ENCODE results near the gene ANKRD31. TPM values are rescaled to one million over a fixed set of nuclear protein-coding genes. Genes with fewer than 3 reads are reported as not detected.

Gene ANKRD31
- total and polyA plus RNA-seq, 7 experiments from 2014 or later = 0.22 to 1.6 (median 0.59) TPM

DNA sequence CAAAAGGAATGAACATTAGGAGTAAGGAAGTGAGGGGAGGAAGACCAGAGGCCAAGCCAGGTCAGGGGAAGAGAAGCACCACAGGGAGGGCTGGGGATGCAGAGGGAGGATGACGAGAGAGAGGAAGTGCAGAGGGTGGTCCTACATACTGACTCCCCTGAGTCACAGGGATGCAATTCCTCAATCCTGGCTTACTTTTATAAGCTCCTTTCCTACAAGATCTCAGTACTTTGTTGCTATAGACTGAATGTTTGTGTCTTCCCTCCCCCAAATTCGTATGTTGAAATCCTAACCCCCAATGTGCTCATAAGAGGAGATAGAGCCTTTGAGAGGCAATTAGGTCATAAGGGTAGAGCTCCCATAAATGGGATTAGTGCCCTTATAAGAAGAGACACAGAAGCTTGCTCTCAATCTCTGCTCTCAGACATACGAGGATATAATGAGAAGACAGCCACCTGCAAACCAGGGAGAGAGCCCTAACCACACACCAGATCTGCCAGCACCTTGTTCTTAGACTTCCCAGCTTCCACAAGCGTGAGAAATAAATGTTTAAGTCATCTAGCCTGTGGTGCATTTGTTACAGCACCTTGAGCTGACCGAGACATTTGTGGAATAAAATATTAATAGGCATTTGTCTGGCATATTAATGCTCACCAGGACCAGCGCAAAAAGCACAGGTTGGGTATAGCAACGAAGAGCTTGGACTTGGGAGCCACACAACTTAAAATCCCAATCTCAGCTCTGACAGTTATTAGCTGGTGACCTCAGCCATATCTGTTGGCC, 217.7 kb downstream of the ANKRD31 start:
- no peaks in the 10 kb centered on the region for H3K9me3 ChIP-seq (ENCODE audit: control insufficient read depth in 2 of 3, low read length in 3 of 3)
- H3K27me3 ChIP-seq (ENCODE audit: control insufficient read depth in 2 of 2, insufficient read depth in 2 of 2, low read length in 2 of 2) = no peaks in the 10 kb centered on the region
- peaks cover 7 to 8% of the 10 kb centered on the region in 2 donors for H3K4me1 ChIP-seq (ENCODE audit: control insufficient read depth in 2 of 2, insufficient read depth in 2 of 2, low read length in 2 of 2)
- no peak for DNase-seq
- POLR2A ChIA-PET = interaction anchor here (1.5 kb wide), 1 partner anchor 31 kb away, joined by 6 read pairs; no protein-coding TSS in a partner anchor
- no peak overlapping the region for H3K4me3 ChIP-seq (ENCODE audit: low read length)
- Mint-ChIP-seq H3K4me1 (peaks cover 9 to 21% (median 16%) of the 10 kb centered on the region in 7 donors), H3K36me3 (no peaks in the 10 kb centered on the region), H3K27ac (peak overlapping the region in 1 of 9 donors; percentile 77), H3K27me3 (no peaks in the 10 kb centered on the region), H3K4me3 (no peak overlapping the region), H3K9me3 (no peaks in the 10 kb centered on the region)
- no peak for ATAC-seq
- H3K36me3 ChIP-seq (ENCODE audit: control insufficient read depth in 2 of 3, insufficient read depth in 3 of 3, low read length in 3 of 3) = no peaks in the 10 kb centered on the region
- no peak overlapping the region for H3K27ac ChIP-seq (ENCODE audit: low read depth, low read length)
- CTCF ChIA-PET = no interaction called here
- intact Hi-C loops (cut with micrococcal nuclease) = no loop called here

Other genes starting within 250 kb of the ANKRD31 start
- 10 to 100 TPM in 2 of 5 experiments, 1 to 10 TPM in 3; 1.9 to 36.4 (median 6.9) TPM for gene GCNT4, start 184.3 kb downstream of the ANKRD31 start, total RNA-seq
- gene GCNT4, start 184.3 kb downstream of the ANKRD31 start, polyA plus RNA-seq = 1 to 10 TPM; 2.3 to 2.9 TPM
- gene HMGCR, start 100.3 kb upstream of the ANKRD31 start, total RNA-seq = 10 to 100 TPM; 38.8 to 57.3 (median 43.8) TPM
- gene HMGCR, start 100.3 kb upstream of the ANKRD31 start, polyA plus RNA-seq = 10 to 100 TPM; 11.6 to 11.9 TPM

Data from naive thymus-derived CD4-positive, alpha-beta T cell (primary cell).